H1 (cell line): ENCODE measurements around the gene SLC9B2. TPM values are rescaled to one million over a fixed set of nuclear protein-coding genes. Genes with fewer than 3 reads are reported as not detected.

Source experiments
- ASH2L ChIP-seq: fragments of 200-600, 300-600 bp; sonication (generic); IDR thresholded peaks from one replicate; pipeline ENCODE4 v1.7.1; 2017; ENCODE audit warnings: low read length
- CBX5 ChIP-seq: fragments of 300-800, 300-1000 bp; sonication (generic); IDR thresholded peaks from 2 replicates; pipeline ENCODE4 v1.7.1; 2016; ENCODE audit warnings: antibody characterized with exemption, low read length, low read depth
- CHD2 ChIP-seq: IDR thresholded peaks from 2 replicates; pipeline ENCODE4 v1.6.1; 2012; ENCODE audit warnings: low read length, improper control_type of control experiment
- CHD7 ChIP-seq: fragments of 300-600 bp; sonication (generic); IDR thresholded peaks from 2 replicates; pipeline ENCODE4 v1.7.1; 2012; ENCODE audit warnings: low read length, moderate library complexity, mild to moderate bottlenecking, inconsistent platforms; ENCODE audit not compliant: insufficient replicate concordance
- EGR1 ChIP-seq: IDR thresholded peaks from 2 replicates; pipeline ENCODE4 v1.6.1; 2011; ENCODE audit warnings: low read depth, low read length, borderline replicate concordance
- FOSL1 ChIP-seq: IDR thresholded peaks from 2 replicates; pipeline ENCODE4 v1.6.1; 2011; ENCODE audit warnings: mild to moderate bottlenecking, low read depth, low read length, moderate library complexity; ENCODE audit not compliant: insufficient read depth
- POLR2A ChIP-seq, 2 experiments: IDR thresholded peaks; 1 replicate in 1 of 2; 2 replicates in 1 of 2; pipeline ENCODE4 v1.6.1; 2011; ENCODE audit warnings: low read depth in 2 of 2, low read length in 2 of 2, mild to moderate bottlenecking in 2 of 2; ENCODE audit errors: control extremely low read depth in 1 of 2
- POU5F1 ChIP-seq: IDR thresholded peaks from 2 replicates; pipeline ENCODE4 v1.6.1; 2011; ENCODE audit warnings: low read depth, mild to moderate bottlenecking, low read length, moderate library complexity
- SP2 ChIP-seq: IDR thresholded peaks from 2 replicates; pipeline ENCODE4 v1.6.1; 2012; ENCODE audit warnings: mild to moderate bottlenecking, low read length, inconsistent platforms
- SUZ12 ChIP-seq: fragments of 200-600 bp; sonication (generic); IDR thresholded peaks from 2 replicates; pipeline ENCODE4 v1.6.1; 2012; ENCODE audit warnings: mild to moderate bottlenecking, inconsistent platforms, low read length, moderate library complexity, mixed read lengths
- USF2 ChIP-seq: IDR thresholded peaks from 2 replicates; pipeline ENCODE4 v1.6.1; 2011; ENCODE audit warnings: low read length, improper control_type of control experiment
- ZNF274 ChIP-seq: IDR thresholded peaks from 2 replicates; pipeline ENCODE4 v1.7.0; 2012; ENCODE audit warnings: low read length, borderline replicate concordance; ENCODE audit errors: extremely low read depth
- polyA plus RNA-seq, 7 experiments: library from polyadenylated mRNA; depleted of rRNA in 3 of 7; stranded (reverse) in 5 of 7; unstranded in 2 of 7; fragments of >200 nt in 5 of 7; fragments of 200-250 nt in 2 of 7; gene quantifications; 1 replicate in 5 of 7; 2 replicates in 1 of 7; 4 replicates in 1 of 7; pipeline versions ENCODE4 v1.2.1 to v1.2.3, GENCODE V29; 2011 to 2013; ENCODE audit warnings: missing spikeins in 2 of 7, mixed read lengths in 2 of 7
- total RNA-seq: library from RNA; stranded (reverse); fragmentation: NEBNext Ultra II Directional; extraction: Animal tissue kit (Norgen Biotek cat#: 25700); gene quantifications from 2 replicates; pipeline ENCODE4 v1.2.1, GENCODE V29; 2021

Gene SLC9B2
- total and polyA plus RNA-seq, 2 of the 8 experiments (the other 6 are each of a cell fraction or from before 2014, with no cell fraction given): 3.2 to 5.2 TPM

GRCh38 chr4:103032574-103032973 lies 44.0 kb downstream of the SLC9B2 start (continued):
- TF ChIP-seq CHD2: no peak
- TF ChIP-seq ASH2L: no peak
- TF ChIP-seq EGR1: no peak
- no peak for TF ChIP-seq POLR2A (IDR thresholded peaks at IDR 0.05; ENCODE audit: control extremely low read depth in 1 of 2, low read depth in 2 of 2, low read length in 2 of 2)
- TF ChIP-seq CHD7: no peak
- TF ChIP-seq POU5F1: no peak
- no peak for TF ChIP-seq FOSL1
- TF ChIP-seq CBX5: no peak
- no peak for TF ChIP-seq ZNF274
- TF ChIP-seq SP2: no peak
- no peak for TF ChIP-seq USF2
- TF ChIP-seq SUZ12: no peak
